PC-9 (cell line): ENCODE results near the gene ZNF710.

Source experiments
- CTCF ChIP-seq: fragments of 200-600 bp; sonication (generic); conservative IDR thresholded peaks from 2 replicates; pipeline ENCODE4 v1.6.1; 2017; ENCODE audit warnings: mixed run types, antibody characterized with exemption, mild to moderate bottlenecking, moderate library complexity
- EZH2 ChIP-seq: fragments of 200-600 bp; sonication (generic); IDR thresholded peaks from 2 replicates; pipeline ENCODE4 v1.8.0; 2017; ENCODE audit warnings: antibody characterized with exemption, low read depth

- TF ChIP-seq CTCF (no peak), EZH2 (no peak)
These were observed 34.1 kb downstream of the ZNF710 start for GRCh38 chr15:90035095-90035839.
